T-cell (primary cell): ENCODE results near the gene SLC44A2. TPM values are rescaled to one million over a fixed set of nuclear protein-coding genes. Genes with fewer than 3 reads are reported as not detected.

Experiments
- ATAC-seq, 4 experiments: fragments of 200-7000 bp in 3 of 4; fragments of 150-1000 bp in 1 of 4; cut with Tn5 transposase; replicated peaks in 1 of 4; 1 replicate in 3 of 4; 2 replicates in 1 of 4; pipeline ENCODE4 v1.10.0; 2021; ENCODE audit warnings: moderate library complexity in 3 of 4, mild to moderate bottlenecking in 2 of 4, moderate number of reproducible peaks in 1 of 4
- CTCF ChIA-PET, 2 donors: fragments of 300-600 bp; sonication (Branson Sonifier 250); formaldehyde crosslinking; loops; one replicate each; lab custom pipeline; 2022; ENCODE audit warnings: antibody characterized with exemption in 2 of 2; lab: Charles Lee
- POLR2A ChIA-PET, 2 donors: fragments of 300-600 bp; sonication (Branson Sonifier 250); formaldehyde crosslinking; loops; one replicate each; lab custom pipeline; 2022; ENCODE audit warnings: antibody characterized with exemption in 2 of 2; lab: Charles Lee
- DNase-seq, 35 experiments: peaks; one replicate each; pipeline versions ENCODE4 v3.0.0 to v3.0.0-alpha.2; 2013 to 2023
- H3K27ac ChIP-seq: one replicate; pipeline ENCODE4 v1.5.1; 2013; ENCODE audit warnings: low read length
- H3K27me3 ChIP-seq, 2 experiments: replicated peaks in 1 of 2; 1 replicate in 1 of 2; 2 replicates in 1 of 2; pipeline versions ENCODE4 v1.6.1 to v1.7.0; 2013; ENCODE audit warnings: low read length in 1 of 2, mixed read lengths in 1 of 2; ENCODE audit not compliant: control insufficient read depth in 2 of 2, insufficient read depth in 2 of 2; ENCODE audit errors: extremely low read depth in 1 of 2
- H3K36me3 ChIP-seq, 2 donors: 1 replicate in 1 of 2; 2 replicates in 1 of 2; pipeline versions ENCODE4 v1.6.1 to v1.7.0; 2013; ENCODE audit warnings: low read length in 1 of 2; ENCODE audit not compliant: control insufficient read depth in 2 of 2, insufficient read depth in 1 of 2; ENCODE audit errors: extremely low read depth in 1 of 2
- H3K4me1 ChIP-seq, 2 experiments: 1 replicate in 1 of 2; 2 replicates in 1 of 2; pipeline versions ENCODE4 v1.6.1 to v1.7.0; 2013; ENCODE audit warnings: low read length in 2 of 2, mixed read lengths in 1 of 2; ENCODE audit not compliant: insufficient read depth in 2 of 2, control insufficient read depth in 1 of 2; ENCODE audit errors: extremely low read depth in 1 of 2
- H3K4me3 ChIP-seq, 2 donors: 1 replicate in 1 of 2; 2 replicates in 1 of 2; pipeline versions ENCODE4 v1.5.1 to v1.7.0; 2013; ENCODE audit warnings: mild to moderate bottlenecking in 2 of 2, low read length in 1 of 2, moderate library complexity in 1 of 2; ENCODE audit not compliant: control insufficient read depth in 1 of 2; ENCODE audit errors: extremely low read depth in 1 of 2
- H3K9me3 ChIP-seq: 2 replicates; pipeline ENCODE4 v1.7.0; 2013
- H3K27ac Mint-ChIP-seq, 2 donors: one replicate each; pipeline ENCODE4 v1.8.0; 2020 to 2021; ENCODE audit warnings: mild to moderate bottlenecking in 2 of 2, mixed read lengths in 2 of 2
- H3K27me3 Mint-ChIP-seq, 2 donors: one replicate each; pipeline ENCODE4 v1.8.0; 2021 to 2022; ENCODE audit warnings: mixed read lengths in 2 of 2
- H3K36me3 Mint-ChIP-seq: one replicate; pipeline ENCODE4 v1.8.0; 2021; ENCODE audit warnings: mixed read lengths
- H3K4me1 Mint-ChIP-seq, 3 donors: one replicate each; pipeline ENCODE4 v1.8.0; 2020 to 2022; ENCODE audit warnings: mixed read lengths in 3 of 3, mild to moderate bottlenecking in 1 of 3
- H3K4me3 Mint-ChIP-seq, 3 donors: one replicate each; pipeline ENCODE4 v1.8.0; 2020 to 2022; ENCODE audit warnings: mild to moderate bottlenecking in 3 of 3, mixed read lengths in 3 of 3, moderate library complexity in 3 of 3
- H3K9me3 Mint-ChIP-seq, 3 donors: one replicate each; pipeline ENCODE4 v1.8.0; 2020 to 2022; ENCODE audit warnings: mixed read lengths in 3 of 3
- whole genome bisulfite sequencing: methylation state at CpG from one replicate; pipeline ENCODE4 v1.1.5; 2013; ENCODE audit warnings: missing lambda C conversion rate; ENCODE audit not compliant: insufficient coverage; 5-methylcytosine and 5-hydroxymethylcytosine counted together
- total RNA-seq, 35 experiments: library from RNA in 6 of 35; stranded (reverse) in 6 of 35; fragments of 120-200 nt in 1 of 35; gene quantifications; one replicate each; pipeline versions ENCODE4 v1.2.1 to v1.2.4 and lab custom pipeline; 2013 to 2026

Gene SLC44A2
- total RNA-seq, 5 donors from 2014 or later (not counting 1 experiment from before 2014, with no cell fraction given): 204 to 228 (median 218) TPM

DNA sequence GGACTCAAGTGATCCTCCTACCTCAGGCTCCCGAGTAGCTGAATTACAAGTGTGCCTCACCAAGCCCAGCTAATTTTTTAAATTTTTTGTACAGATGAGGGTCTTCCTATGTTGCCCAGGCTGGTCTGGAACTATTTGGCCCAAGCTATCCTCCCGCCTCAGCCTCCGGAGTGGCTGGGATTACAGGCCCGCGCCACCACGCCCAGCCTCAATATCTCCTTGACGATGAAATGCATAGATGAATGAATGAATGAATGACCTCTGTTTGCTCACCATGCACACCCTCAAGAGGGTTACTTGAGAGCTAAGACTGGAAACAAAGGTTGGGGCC is 23.4 kb upstream of the SLC44A2 start:
- Histone ChIP-seq H3K36me3 (no peaks in the 10 kb centered on the region), H3K27ac (peak overlapping the region; percentile 29), H3K27me3 (peaks cover 0 to 2% of the 10 kb centered on the region in 2 experiments), H3K9me3 (no peaks in the 10 kb centered on the region), H3K4me1 (peaks cover 7 to 44% of the 10 kb centered on the region in 2 experiments), H3K4me3 (no peak overlapping the region)
- ChIA-PET POLR2A (no interaction called here), CTCF (interaction anchor here (0.5 to 1.2 kb wide), 8 partner anchors 21 to 126 kb away, joined by 3 to 10 read pairs (median 4); partner anchors contain the start of gene DNM2 (in 1 of the 2))
- no CpG with 5 or more reads among the region's 7 CpGs for WGBS
- DNase-seq (no peak), ATAC-seq (no peak)
- Mint-ChIP-seq H3K9me3 (no peaks in the 10 kb centered on the region), H3K27me3 (no peaks in the 10 kb centered on the region), H3K4me1 (peaks cover 24 to 34% (median 28%) of the 10 kb centered on the region in 3 donors), H3K27ac (peak overlapping the region; percentile 84 to 85), H3K36me3 (peaks cover 7% of the 10 kb centered on the region), H3K4me3 (peak overlapping the region; percentile 76 to 97 (median 77))

DNA sequence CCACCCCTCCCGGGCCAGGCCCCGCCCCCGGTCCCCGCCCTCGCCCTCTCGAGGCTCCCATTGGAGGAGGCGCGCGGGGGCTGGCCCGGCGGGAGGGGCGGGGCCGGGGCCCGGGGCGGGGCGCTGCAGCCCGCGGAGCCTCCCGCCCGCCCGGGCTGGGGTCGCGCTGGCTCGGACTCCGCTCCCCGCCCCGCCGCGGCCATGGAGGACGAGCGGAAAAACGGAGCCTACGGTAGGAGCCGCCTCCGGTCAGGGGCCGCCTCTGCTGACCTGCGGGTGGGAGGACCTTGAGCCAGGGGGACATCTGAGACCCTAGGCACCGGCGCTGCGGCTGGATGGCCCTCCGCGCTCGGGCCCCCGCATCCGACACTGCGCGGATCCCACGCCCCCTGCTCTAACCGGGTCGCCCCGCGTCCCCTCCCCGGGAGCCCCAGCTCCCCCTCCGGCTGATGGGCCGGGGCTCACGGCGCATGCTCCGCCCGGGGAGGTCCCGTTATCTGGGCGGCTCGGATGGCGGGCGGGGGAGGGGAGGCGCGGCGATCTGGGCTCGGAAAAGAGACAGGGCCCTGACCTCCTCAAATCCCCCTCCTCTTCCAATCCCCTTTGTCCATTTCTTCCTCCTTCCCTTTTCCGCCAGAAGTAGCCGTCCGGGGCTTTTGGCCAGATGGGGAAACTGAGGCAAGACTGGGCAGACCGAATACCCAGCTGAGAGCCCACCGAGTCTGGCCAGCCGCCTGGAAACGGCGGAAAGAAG is 22.8 kb upstream of the SLC44A2 start:
- POLR2A ChIA-PET: no interaction called here
- no peaks in the 10 kb centered on the region for H3K9me3 ChIP-seq
- Mint-ChIP-seq H3K36me3 (peaks cover 7% of the 10 kb centered on the region), H3K4me3 (peak overlapping the region; percentile 97 to 99 (median 99)), H3K27ac (peak overlapping the region; percentile 99), H3K9me3 (no peaks in the 10 kb centered on the region), H3K27me3 (no peaks in the 10 kb centered on the region), H3K4me1 (peaks cover 27 to 37% (median 31%) of the 10 kb centered on the region in 3 donors)
- peak overlapping the region; percentile 98 for H3K27ac ChIP-seq
- 0% methylated on average over 52 of the region's 76 CpGs for whole genome bisulfite sequencing
- peaks cover 0 to 2% of the 10 kb centered on the region in 2 donors for H3K36me3 ChIP-seq
- peak; percentile 69 to 91 (median 84) for DNase-seq
- H3K4me3 ChIP-seq: peak overlapping the region; percentile 95 to 98
- H3K27me3 ChIP-seq: no peaks in the 10 kb centered on the region
- ATAC-seq: peak; percentile 79 to 90 (median 82)
- H3K4me1 ChIP-seq: peaks cover 7 to 46% of the 10 kb centered on the region in 2 experiments
- CTCF ChIA-PET: interaction anchor here (0.5 to 1.2 kb wide), 8 partner anchors 21 to 127 kb away, joined by 3 to 10 read pairs (median 4); partner anchors contain the start of gene DNM2 (in 1 of the 2)

- Histone ChIP-seq H3K4me3 (peak overlapping the region; percentile 95 to 98), H3K4me1 (peaks cover 7 to 49% of the 10 kb centered on the region in 2 experiments), H3K27me3 (no peaks in the 10 kb centered on the region), H3K27ac (peak overlapping the region; percentile 98), H3K9me3 (no peaks in the 10 kb centered on the region), H3K36me3 (peaks cover 0 to 2% of the 10 kb centered on the region in 2 donors)
- Mint-ChIP-seq H3K9me3 (no peaks in the 10 kb centered on the region), H3K4me1 (peaks cover 27 to 39% (median 33%) of the 10 kb centered on the region in 3 donors), H3K4me3 (peak overlapping the region; percentile 97 to 99 (median 99)), H3K27ac (peak overlapping the region; percentile 99), H3K36me3 (peaks cover 7% of the 10 kb centered on the region), H3K27me3 (no peaks in the 10 kb centered on the region)
- DNase-seq (peak; percentile 70 to 94 (median 87)), ATAC-seq (peak; percentile 65 to 71 (median 68))
- ChIA-PET POLR2A (interaction anchor here (0.5 kb wide), 3 partner anchors 15 to 44 kb away, joined by 3 to 9 read pairs (median 6); no protein-coding TSS in a partner anchor), CTCF (no interaction called here)
- WGBS: 3% methylated on average over 15 of the region's 19 CpGs
Measured at GRCh38 chr19:10603084-10603872, 22.1 kb upstream of the SLC44A2 start.

DNA sequence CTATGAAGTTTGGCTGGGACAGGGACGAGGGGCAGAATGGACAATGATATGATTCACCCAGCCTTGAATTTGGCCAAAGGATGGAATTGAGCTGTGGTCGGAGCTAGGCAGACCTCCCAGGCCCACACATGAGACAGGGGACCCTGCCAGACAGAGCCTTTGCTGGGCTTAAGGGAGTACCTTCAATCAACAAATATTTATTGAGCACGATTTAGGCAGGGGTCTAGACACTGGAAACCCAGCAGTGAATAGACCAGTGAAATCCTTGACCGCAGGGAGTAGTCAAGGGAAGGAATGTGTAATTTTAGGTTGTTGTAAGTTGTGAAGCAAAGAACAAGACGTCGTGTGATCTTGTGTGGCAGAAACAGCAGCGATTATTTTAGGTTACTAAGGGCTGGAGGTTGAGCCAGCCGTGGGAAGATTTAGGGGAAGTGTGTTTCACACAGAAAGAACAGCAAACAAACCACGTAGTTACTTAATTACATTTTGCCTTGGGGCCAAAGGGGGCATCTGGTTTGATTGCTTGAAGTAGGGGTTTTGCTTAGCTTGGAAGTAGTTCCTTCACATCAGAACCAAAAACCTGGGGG is 21.4 kb upstream of the SLC44A2 start:
- DNase-seq: peak in 34 of 35 experiments; percentile 19 to 81 (median 56)
- peak overlapping the region; percentile 99 for H3K27ac Mint-ChIP-seq
- H3K36me3 ChIP-seq: peaks cover 0 to 2% of the 10 kb centered on the region in 2 donors
- no peaks in the 10 kb centered on the region for H3K27me3 Mint-ChIP-seq
- peak overlapping the region; percentile 97 to 99 (median 99) for H3K4me3 Mint-ChIP-seq
- 8% methylated on average over 6 of the region's 9 CpGs for WGBS
- peaks cover 7 to 52% of the 10 kb centered on the region in 2 experiments for H3K4me1 ChIP-seq
- H3K4me3 ChIP-seq: peak overlapping the region; percentile 95 to 98
- ChIA-PET CTCF (interaction anchor here in 1 of 2 donors (0.6 to 1.0 kb wide), 4 partner anchors 14 to 1599 kb away, joined by 3 to 9 read pairs (median 4); no protein-coding TSS in a partner anchor), POLR2A (interaction anchor here (0.5 to 1.0 kb wide), 4 partner anchors 14 to 62 kb away, joined by 3 to 9 read pairs (median 5); no protein-coding TSS in a partner anchor)
- H3K36me3 Mint-ChIP-seq: peaks cover 7% of the 10 kb centered on the region
- no peaks in the 10 kb centered on the region for H3K27me3 ChIP-seq
- H3K9me3 Mint-ChIP-seq: no peaks in the 10 kb centered on the region
- peak overlapping the region; percentile 98 for H3K27ac ChIP-seq
- peaks cover 27 to 41% (median 33%) of the 10 kb centered on the region in 3 donors for H3K4me1 Mint-ChIP-seq
- peak in 2 of 4 experiments; percentile 6 to 30 for ATAC-seq
- H3K9me3 ChIP-seq: no peaks in the 10 kb centered on the region

GRCh38 chr19:10604460-10604980 is 20.8 kb upstream of the SLC44A2 start:
- peak overlapping the region; percentile 98 for H3K27ac ChIP-seq
- Mint-ChIP-seq H3K4me3 (peak overlapping the region; percentile 97 to 99 (median 99)), H3K27me3 (no peaks in the 10 kb centered on the region), H3K9me3 (no peaks in the 10 kb centered on the region), H3K27ac (peak overlapping the region; percentile 99), H3K36me3 (peaks cover 7% of the 10 kb centered on the region), H3K4me1 (peaks cover 27 to 41% (median 33%) of the 10 kb centered on the region in 3 donors)
- peak overlapping the region; percentile 95 to 98 for H3K4me3 ChIP-seq
- WGBS: 23% methylated on average over 6 of the region's 9 CpGs
- ATAC-seq (peak in 1 of 4 experiments; percentile 2), DNase-seq (peak in 12 of 35 experiments; percentile 9 to 43 (median 20))
- ChIA-PET CTCF (interaction anchor here in 1 of 2 donors (0.6 to 1.0 kb wide), 4 partner anchors 14 to 1599 kb away, joined by 3 to 9 read pairs (median 4); no protein-coding TSS in a partner anchor), POLR2A (interaction anchor here (0.5 to 1.0 kb wide), 2 partner anchors 62 to 496 kb away, joined by 4 to 7 read pairs; no protein-coding TSS in a partner anchor)
- H3K4me1 ChIP-seq: peaks cover 7 to 57% of the 10 kb centered on the region in 2 experiments
- no peaks in the 10 kb centered on the region for H3K27me3 ChIP-seq
- peaks cover 0 to 2% of the 10 kb centered on the region in 2 donors for H3K36me3 ChIP-seq
- no peaks in the 10 kb centered on the region for H3K9me3 ChIP-seq
